ENCODE measurements around the gene ARL10.

The ARL10 gene

DNA sequence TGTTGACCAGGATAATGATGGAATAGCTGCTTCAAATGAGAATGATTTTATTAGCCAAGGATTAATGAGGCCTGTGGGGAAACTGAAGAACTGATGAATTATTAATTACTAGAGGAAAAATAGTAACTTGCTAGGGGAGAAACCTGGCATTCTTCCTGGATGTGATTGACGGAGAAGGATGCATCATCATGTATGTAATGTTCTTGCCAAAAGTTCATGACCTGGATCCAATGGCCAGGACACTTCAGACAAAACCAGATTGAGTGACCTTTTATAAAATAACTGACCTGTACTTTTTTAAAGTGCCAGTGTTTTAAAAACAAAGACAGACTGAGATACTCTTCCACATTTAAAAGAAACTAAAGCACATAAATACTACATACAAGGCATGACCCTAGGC, 27.4 kb upstream of the ARL10 start:
- DNase-seq (ENCODE audit: low spot score) = no peak
- TF ChIP-seq, protein P1, sequence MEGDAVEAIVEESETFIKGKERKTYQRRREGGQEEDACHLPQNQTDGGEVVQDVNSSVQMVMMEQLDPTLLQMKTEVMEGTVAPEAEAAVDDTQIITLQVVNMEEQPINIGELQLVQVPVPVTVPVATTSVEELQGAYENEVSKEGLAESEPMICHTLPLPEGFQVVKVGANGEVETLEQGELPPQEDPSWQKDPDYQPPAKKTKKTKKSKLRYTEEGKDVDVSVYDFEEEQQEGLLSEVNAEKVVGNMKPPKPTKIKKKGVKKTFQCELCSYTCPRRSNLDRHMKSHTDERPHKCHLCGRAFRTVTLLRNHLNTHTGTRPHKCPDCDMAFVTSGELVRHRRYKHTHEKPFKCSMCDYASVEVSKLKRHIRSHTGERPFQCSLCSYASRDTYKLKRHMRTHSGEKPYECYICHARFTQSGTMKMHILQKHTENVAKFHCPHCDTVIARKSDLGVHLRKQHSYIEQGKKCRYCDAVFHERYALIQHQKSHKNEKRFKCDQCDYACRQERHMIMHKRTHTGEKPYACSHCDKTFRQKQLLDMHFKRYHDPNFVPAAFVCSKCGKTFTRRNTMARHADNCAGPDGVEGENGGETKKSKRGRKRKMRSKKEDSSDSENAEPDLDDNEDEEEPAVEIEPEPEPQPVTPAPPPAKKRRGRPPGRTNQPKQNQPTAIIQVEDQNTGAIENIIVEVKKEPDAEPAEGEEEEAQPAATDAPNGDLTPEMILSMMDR (conservative IDR thresholded peaks at IDR 0.05; ENCODE audit: low read depth) = no peak
- POLR2A ChIA-PET (ENCODE audit: low non-redundant PET) = no interaction called here
- no peak overlapping the region for H3K27ac ChIP-seq
- CTCF ChIA-PET = no interaction called here

DNA sequence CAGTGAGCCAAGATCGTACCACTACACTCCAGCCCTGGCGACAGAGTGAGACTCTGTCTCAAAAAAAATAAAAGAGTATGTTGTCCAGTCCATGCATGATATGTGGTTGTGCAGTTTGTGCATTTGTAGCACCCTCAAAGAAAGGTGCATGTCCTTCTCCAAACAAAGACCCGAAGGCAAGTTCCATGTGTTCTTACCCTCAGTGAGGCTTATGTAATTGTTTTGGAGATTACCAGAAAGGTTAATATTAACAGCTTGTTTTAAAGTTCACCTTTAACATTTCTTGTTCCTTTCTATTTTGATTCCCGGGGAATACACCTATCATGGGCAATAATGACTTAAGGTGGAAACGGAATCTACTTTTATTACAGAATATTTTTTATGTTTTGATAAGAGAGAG, 26.0 kb upstream of the ARL10 start:
- DNase-seq (ENCODE audit: low spot score) = no peak
- ChIA-PET POLR2A (ENCODE audit: low non-redundant PET) (no interaction called here), CTCF (interaction anchor here (0.6 kb wide), 1 partner anchor 610 kb away, joined by 4 read pairs; no protein-coding TSS in a partner anchor)
- H3K27ac ChIP-seq = no peak overlapping the region
- TF ChIP-seq, protein P1 (conservative IDR thresholded peaks at IDR 0.05; ENCODE audit: low read depth) = no peak

DNA sequence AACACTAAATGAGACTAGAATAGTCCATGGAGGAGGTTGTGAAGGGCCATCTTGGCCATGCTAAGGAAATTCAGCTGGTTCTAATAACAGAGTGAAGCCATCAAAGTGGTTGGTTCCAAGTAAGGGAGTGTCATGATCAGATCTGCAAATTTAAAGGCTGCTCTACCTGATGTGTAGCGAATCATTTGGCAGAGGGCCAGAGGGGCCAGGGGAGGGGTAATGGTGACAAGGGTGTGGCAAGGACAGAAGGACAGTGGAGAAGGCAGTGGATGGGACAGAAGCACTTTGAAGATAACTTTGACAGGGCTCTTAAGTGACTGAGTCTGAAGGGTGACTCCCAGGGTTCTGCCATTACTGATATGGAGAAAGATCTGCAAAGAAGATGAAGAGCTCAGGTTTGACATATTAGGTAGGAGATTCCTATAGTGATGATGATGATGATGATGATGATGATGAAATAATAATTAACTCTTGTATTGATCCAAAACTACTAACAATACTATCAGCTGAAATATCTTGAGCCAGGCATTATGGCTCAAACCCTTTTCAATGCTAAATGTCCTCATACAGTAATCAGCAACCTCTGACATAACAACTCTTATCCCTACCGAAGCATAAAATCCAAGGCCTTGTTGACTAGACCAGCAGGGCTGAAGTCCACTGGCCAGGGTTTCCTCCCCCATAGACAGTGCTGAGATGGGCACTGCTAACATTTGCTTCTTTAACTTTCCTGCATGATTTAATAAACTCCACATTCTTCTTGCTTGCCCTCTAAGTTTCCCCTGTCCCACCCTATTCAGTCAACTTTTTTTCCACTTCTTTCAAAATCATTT, 23.7 kb upstream of the ARL10 start:
- TF ChIP-seq, protein P1 (conservative IDR thresholded peaks at IDR 0.05; ENCODE audit: low read depth) = no peak
- POLR2A ChIA-PET (ENCODE audit: low non-redundant PET) = no interaction called here
- no peak for DNase-seq (ENCODE audit: low spot score)
- CTCF ChIA-PET = interaction anchor here (0.6 to 0.7 kb wide), 2 partner anchors 12 to 20 kb away, joined by 3 to 4 read pairs; no protein-coding TSS in a partner anchor
- H3K27ac ChIP-seq = no peak overlapping the region

DNA sequence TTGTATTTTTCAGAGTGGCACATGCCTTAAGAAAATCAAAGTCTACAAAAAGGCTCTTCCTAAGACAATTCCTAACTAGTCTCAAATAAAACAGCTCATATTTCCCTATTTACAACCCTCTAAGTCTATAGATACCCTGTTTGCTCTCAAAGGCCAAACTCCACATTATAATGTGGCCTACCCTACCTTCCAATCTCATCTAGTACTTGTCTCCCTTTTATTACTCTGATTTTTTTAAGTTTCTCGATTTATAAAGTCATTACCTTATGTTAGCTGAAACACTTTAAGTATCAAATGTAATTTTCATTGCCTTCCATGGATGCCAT, 23.2 kb upstream of the ARL10 start:
- TF ChIP-seq, protein P1 (conservative IDR thresholded peaks at IDR 0.05; ENCODE audit: low read depth) = no peak
- ChIA-PET POLR2A (ENCODE audit: low non-redundant PET) (no interaction called here), CTCF (interaction anchor here (0.6 to 0.7 kb wide), 2 partner anchors 11 to 19 kb away, joined by 3 to 4 read pairs; no protein-coding TSS in a partner anchor)
- DNase-seq (ENCODE audit: low spot score) = no peak
- H3K27ac ChIP-seq = no peak overlapping the region

DNA sequence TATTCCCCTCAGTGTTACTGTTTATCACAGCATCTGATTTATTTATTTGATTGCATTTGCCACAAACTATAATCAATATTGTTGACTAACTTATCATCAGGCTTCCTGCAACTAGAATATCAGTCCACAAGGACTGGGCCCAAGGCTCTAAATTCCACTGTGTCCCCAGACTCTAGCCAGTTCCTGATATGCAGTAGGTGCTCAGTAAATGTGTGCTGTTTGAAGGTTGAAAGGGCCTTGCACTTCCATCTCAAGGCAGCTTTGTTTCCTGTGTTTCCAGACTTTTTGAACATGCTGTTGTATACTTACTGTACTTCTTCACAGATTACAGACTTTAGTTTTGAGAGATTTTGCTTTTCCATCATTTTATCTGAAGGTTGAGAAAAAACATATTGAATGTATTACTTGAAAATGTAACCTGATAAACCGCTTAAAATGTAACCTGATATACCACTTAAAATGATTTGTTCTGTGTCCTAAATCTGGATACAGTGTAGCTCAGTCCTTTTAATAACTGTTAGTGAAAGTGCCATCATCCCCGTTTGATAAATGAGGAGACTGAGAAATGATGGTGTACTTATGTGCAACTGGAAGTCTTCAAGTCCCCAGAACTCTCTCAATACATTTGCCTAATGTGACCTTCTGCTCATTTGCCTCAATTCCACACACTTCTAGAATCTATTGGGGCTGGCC, 22.4 kb upstream of the ARL10 start:
- H3K27ac ChIP-seq = no peak overlapping the region
- DNase-seq (ENCODE audit: low spot score) = no peak
- ChIA-PET CTCF (no interaction called here), POLR2A (ENCODE audit: low non-redundant PET) (no interaction called here)
- TF ChIP-seq, protein P1 (conservative IDR thresholded peaks at IDR 0.05; ENCODE audit: low read depth) = no peak

DNA sequence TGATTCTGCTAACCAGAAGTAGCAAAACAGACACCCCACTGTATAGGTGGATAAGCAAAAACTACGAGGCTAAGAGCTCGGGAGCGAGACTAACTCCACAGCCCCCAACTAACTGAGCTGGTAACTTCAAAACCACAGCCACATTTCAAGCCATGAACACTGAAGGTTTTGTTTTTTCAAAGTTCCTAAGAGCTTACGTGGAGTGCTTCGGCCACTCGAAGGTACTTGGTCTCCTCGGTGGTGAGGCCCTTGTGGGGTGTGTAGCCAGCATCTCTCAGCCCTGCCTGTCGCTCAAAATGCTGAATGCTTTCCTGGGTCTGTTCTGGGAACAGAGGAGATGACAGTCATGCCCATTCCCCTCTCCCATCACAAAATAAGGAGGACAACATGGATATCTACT, 14.9 kb upstream of the ARL10 start:
- no peak overlapping the region for H3K27ac ChIP-seq
- POLR2A ChIA-PET (ENCODE audit: low non-redundant PET) = interaction anchor here (0.6 kb wide), 2 partner anchors 11 kb away, joined by 4 to 6 read pairs; no protein-coding TSS in a partner anchor
- CTCF ChIA-PET = interaction anchor here (0.7 kb wide), 1 partner anchor 598 kb away, joined by 4 read pairs; no protein-coding TSS in a partner anchor
- DNase-seq (ENCODE audit: low spot score) = no peak
- TF ChIP-seq, protein P1 (conservative IDR thresholded peaks at IDR 0.05; ENCODE audit: low read depth) = no peak
